MM.1S (cell line): Measurements from ENCODE around the gene RPAP2.

ENCODE experiments used
- DNase-seq: peaks from one replicate; pipeline ENCODE4 v3.0.0-alpha.2; 2015
- H2AFZ ChIP-seq: fragments of 300-600 bp; sonication (generic); 2 replicates; pipeline ENCODE4 v1.6.0; 2016; ENCODE audit warnings: antibody characterized with exemption, low read length
- H3F3A ChIP-seq: fragments of 300-600 bp; sonication (generic); 2 replicates; pipeline ENCODE4 v1.6.1; 2016; ENCODE audit warnings: mild to moderate bottlenecking, antibody characterized with exemption, low read length, moderate library complexity, mixed read lengths; ENCODE audit not compliant: insufficient read depth
- H3K27ac ChIP-seq: fragments of 300-600 bp; sonication (generic); 2 replicates; pipeline ENCODE4 v1.5.1; 2016; ENCODE audit warnings: mild to moderate bottlenecking, low read length
- H3K27me3 ChIP-seq: fragments of 300-600 bp; sonication (generic); replicated peaks from 2 replicates; pipeline ENCODE4 v1.6.0; 2016; ENCODE audit warnings: low read length; ENCODE audit not compliant: insufficient read depth
- H3K36me3 ChIP-seq: fragments of 300-600 bp; sonication (generic); replicated peaks from 2 replicates; pipeline ENCODE4 v1.6.1; 2016; ENCODE audit warnings: mild to moderate bottlenecking, low read length, mixed read lengths; ENCODE audit not compliant: insufficient read depth
- H3K4me1 ChIP-seq: fragments of 300-600 bp; sonication (generic); 2 replicates; pipeline ENCODE4 v1.6.1; 2016; ENCODE audit warnings: low read length, mixed read lengths
- H3K4me2 ChIP-seq: fragments of 300-600 bp; sonication (generic); 2 replicates; pipeline ENCODE4 v1.6.0; 2016; ENCODE audit warnings: low read depth, low read length
- H3K4me3 ChIP-seq: fragments of 300-600 bp; sonication (generic); 2 replicates; pipeline ENCODE4 v1.5.1; 2016; ENCODE audit warnings: low read length, mixed read lengths
- H3K79me2 ChIP-seq: fragments of 300-600 bp; sonication (generic); 2 replicates; pipeline ENCODE4 v1.6.1; 2016; ENCODE audit warnings: mixed run types, low read length, mixed read lengths
- H3K9ac ChIP-seq: fragments of 300-600 bp; sonication (generic); 2 replicates; pipeline ENCODE4 v1.6.1; 2016; ENCODE audit warnings: low read length, mixed read lengths
- H3K9me2 ChIP-seq: fragments of 300-600 bp; sonication (generic); replicated peaks from 2 replicates; pipeline ENCODE4 v1.6.1; 2016; ENCODE audit warnings: mild to moderate bottlenecking, low read length, mixed read lengths; ENCODE audit not compliant: insufficient read depth
- H3K9me3 ChIP-seq: fragments of 300-600 bp; sonication (generic); replicated peaks from 2 replicates; pipeline ENCODE4 v1.6.1; 2016; ENCODE audit warnings: mild to moderate bottlenecking, low read length, mixed read lengths; ENCODE audit not compliant: insufficient read depth
- H4K20me1 ChIP-seq: fragments of 300-600 bp; sonication (generic); 2 replicates; pipeline ENCODE4 v1.6.1; 2016; ENCODE audit warnings: mild to moderate bottlenecking, low read length, moderate library complexity, mixed read lengths; ENCODE audit not compliant: insufficient read depth
- CTCF ChIP-seq: fragments of 300-600 bp; sonication (generic); IDR thresholded peaks from 2 replicates; pipeline ENCODE4 v1.5.1; 2016; ENCODE audit warnings: antibody characterized with exemption, low read length, mixed read lengths
- EZH2 ChIP-seq: fragments of 300-600 bp; sonication (generic); optimal IDR thresholded peaks from 2 replicates; pipeline ENCODE3; 2017; ENCODE audit warnings: low read depth, mild to moderate bottlenecking, antibody characterized with exemption, low read length, mixed read lengths
- EZH2phosphoT487 ChIP-seq: fragments of 300-600 bp; sonication (generic); IDR thresholded peaks from 2 replicates; pipeline ENCODE4 v1.6.1; 2018; ENCODE audit warnings: antibody characterized with exemption, low read length

RPAP2 gene

GRCh38 chr1:92445865-92446264 lies 147.0 kb downstream of the RPAP2 start:
- no peaks in the 10 kb centered on the region for H4K20me1 ChIP-seq
- no peaks in the 10 kb centered on the region for H3K9me2 ChIP-seq
- H2AFZ ChIP-seq: no peak overlapping the region
- TF ChIP-seq CTCF: no peak
- no peak for TF ChIP-seq EZH2
- TF ChIP-seq EZH2phosphoT487: no peak
- no peak for DNase-seq
- no peaks in the 10 kb centered on the region for H3K9me3 ChIP-seq
- H3K27me3 ChIP-seq: no peaks in the 10 kb centered on the region
- no peaks in the 10 kb centered on the region for H3F3A ChIP-seq
- no peak overlapping the region for H3K9ac ChIP-seq
- no peaks in the 10 kb centered on the region for H3K36me3 ChIP-seq
- no peak overlapping the region for H3K4me2 ChIP-seq
- H3K4me3 ChIP-seq: no peak overlapping the region
- no peaks in the 10 kb centered on the region for H3K79me2 ChIP-seq
- no peak overlapping the region for H3K27ac ChIP-seq
- H3K4me1 ChIP-seq: no peaks in the 10 kb centered on the region

GRCh38 chr1:92446546-92446945 lies 147.7 kb downstream of the RPAP2 start:
- no peak overlapping the region for H3K4me3 ChIP-seq
- no peak overlapping the region for H3K4me2 ChIP-seq
- no peaks in the 10 kb centered on the region for H4K20me1 ChIP-seq
- no peaks in the 10 kb centered on the region for H3K9me3 ChIP-seq
- no peak for DNase-seq
- H3K27me3 ChIP-seq: no peaks in the 10 kb centered on the region
- no peak overlapping the region for H3K27ac ChIP-seq
- no peak overlapping the region for H3K9ac ChIP-seq
- H3K36me3 ChIP-seq: no peaks in the 10 kb centered on the region
- H3K9me2 ChIP-seq: no peaks in the 10 kb centered on the region
- no peaks in the 10 kb centered on the region for H3K79me2 ChIP-seq
- H3F3A ChIP-seq: no peaks in the 10 kb centered on the region
- H3K4me1 ChIP-seq: no peaks in the 10 kb centered on the region
- TF ChIP-seq EZH2phosphoT487: no peak
- no peak for TF ChIP-seq EZH2
- no peak for TF ChIP-seq CTCF
- no peak overlapping the region for H2AFZ ChIP-seq

GRCh38 chr1:92447033-92447681 lies 148.3 kb downstream of the RPAP2 start:
- Histone ChIP-seq H3K27ac (no peak overlapping the region), H3K79me2 (no peaks in the 10 kb centered on the region), H3K4me1 (no peaks in the 10 kb centered on the region), H3K9ac (no peak overlapping the region), H3K27me3 (no peaks in the 10 kb centered on the region), H3K4me2 (no peak overlapping the region), H3K9me2 (no peaks in the 10 kb centered on the region), H3K9me3 (no peaks in the 10 kb centered on the region), H3F3A (no peaks in the 10 kb centered on the region), H3K36me3 (no peaks in the 10 kb centered on the region), H4K20me1 (no peaks in the 10 kb centered on the region), H3K4me3 (no peak overlapping the region), H2AFZ (no peak overlapping the region)
- no peak for DNase-seq
- TF ChIP-seq CTCF (no peak), EZH2 (no peak), EZH2phosphoT487 (no peak)
